ENCODE measurements around the gene MBNL2.

Gene MBNL2

GRCh38 chr13:97221989-97222700 is at the start of gene MBNL2:
TSS of gene MBNL2 (plus strand) at chr13:97222333. CDS start at chr13:97276236, 53,903 bp downstream.
- peak; percentile 92 for DNase-seq (ENCODE audit: low read depth)
- no peak for TF ChIP-seq CTCF (conservative IDR thresholded peaks at IDR 0.05; ENCODE audit: control insufficient read depth, insufficient read depth, low read depth, low read length)
- peak within 1 kb of the TSS; percentile 74 for H3K4me3 ChIP-seq (ENCODE audit: control insufficient read depth, low read depth, low read length)

- no peak for TF ChIP-seq CTCF (conservative IDR thresholded peaks at IDR 0.05; ENCODE audit: control insufficient read depth, insufficient read depth, low read depth, low read length)
- H3K4me3 ChIP-seq (ENCODE audit: control insufficient read depth, low read depth, low read length), result no peak overlapping the region
- DNase-seq (ENCODE audit: low read depth), result no peak
These were observed 47.5 kb upstream of the MBNL2 start for GRCh38 chr13:97174638-97175037.

- no peak for DNase-seq (ENCODE audit: low read depth)
- H3K4me3 ChIP-seq (ENCODE audit: control insufficient read depth, low read depth, low read length), result no peak overlapping the region
- no peak for TF ChIP-seq CTCF (conservative IDR thresholded peaks at IDR 0.05; ENCODE audit: control insufficient read depth, insufficient read depth, low read depth, low read length)
These were observed 47.1 kb upstream of the MBNL2 start for GRCh38 chr13:97175041-97175440.

- TF ChIP-seq CTCF (conservative IDR thresholded peaks at IDR 0.05; ENCODE audit: control insufficient read depth, insufficient read depth, low read depth, low read length), result no peak
- no peak for DNase-seq (ENCODE audit: low read depth)
- no peak overlapping the region for H3K4me3 ChIP-seq (ENCODE audit: control insufficient read depth, low read depth, low read length)
These were observed 42.6 kb upstream of the MBNL2 start for GRCh38 chr13:97179501-97179900.

GRCh38 chr13:97182111-97182890 is 39.8 kb upstream of the MBNL2 start:
- no peak for TF ChIP-seq CTCF (conservative IDR thresholded peaks at IDR 0.05; ENCODE audit: control insufficient read depth, insufficient read depth, low read depth, low read length)
- no peak for DNase-seq (ENCODE audit: low read depth)
- no peak overlapping the region for H3K4me3 ChIP-seq (ENCODE audit: control insufficient read depth, low read depth, low read length)

GRCh38 chr13:97185291-97185690 is 36.8 kb upstream of the MBNL2 start:
- DNase-seq (ENCODE audit: low read depth), result no peak
- no peak overlapping the region for H3K4me3 ChIP-seq (ENCODE audit: control insufficient read depth, low read depth, low read length)

More at GRCh38 chr13:97185291-97185690, 36.8 kb upstream of the MBNL2 start:
- no peak for TF ChIP-seq CTCF (conservative IDR thresholded peaks at IDR 0.05; ENCODE audit: control insufficient read depth, insufficient read depth, low read depth, low read length)
